GM18526 (cell line): ENCODE data around the gene CCDC85C.

Experiments used
- POLR2A ChIP-seq: IDR thresholded peaks from 3 replicates; pipeline ENCODE4 v1.6.1; 2011; ENCODE audit not compliant: insufficient read length; ENCODE audit errors: extremely low read depth

The CCDC85C gene

DNA sequence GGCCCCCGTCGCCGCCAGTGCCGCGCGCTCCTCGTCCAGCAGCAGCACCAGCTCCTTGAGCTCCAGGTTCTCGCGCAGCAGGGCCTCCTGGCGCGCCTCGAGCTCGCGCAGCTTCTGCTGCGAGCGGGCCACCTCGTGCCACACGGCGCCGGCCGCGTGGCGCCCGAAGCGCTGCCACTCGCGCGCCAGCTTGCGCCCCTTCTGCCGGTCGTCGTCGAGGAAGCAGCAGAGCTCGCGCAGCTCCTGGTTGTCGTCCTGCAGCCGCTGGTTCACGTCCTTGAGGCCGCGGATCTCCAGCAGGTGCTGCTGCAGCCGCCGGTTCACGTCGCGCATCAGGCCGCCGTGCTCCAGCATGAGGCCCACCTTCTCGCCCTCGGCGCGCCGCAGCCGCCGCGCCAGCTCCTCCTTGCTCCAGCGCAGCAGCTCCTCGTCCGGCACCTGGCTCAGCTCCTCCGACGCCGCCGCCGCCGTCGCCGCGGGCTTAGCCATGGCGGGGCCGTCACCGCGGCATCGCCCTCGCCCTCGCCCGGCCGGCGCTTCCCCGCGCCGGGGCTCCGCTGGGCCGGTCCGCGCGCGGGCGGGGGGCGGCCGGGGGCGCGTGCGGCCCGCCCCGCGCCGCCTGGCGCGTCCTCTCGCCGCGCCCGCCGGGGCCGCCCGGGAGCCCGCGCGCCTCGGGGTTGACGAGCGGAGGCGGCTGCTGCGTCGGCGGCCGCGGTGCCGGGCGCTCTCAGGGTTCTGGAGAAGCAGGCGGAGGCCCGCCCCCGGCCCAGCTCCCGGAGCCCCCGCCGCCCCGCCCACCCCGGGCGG, at the start of gene CCDC85C:
TSS of gene CCDC85C (minus strand) at position 737 of the 807 bp plus-strand sequence. CDS start at position 489, 248 bp downstream.
- no peak for TF ChIP-seq POLR2A

DNA sequence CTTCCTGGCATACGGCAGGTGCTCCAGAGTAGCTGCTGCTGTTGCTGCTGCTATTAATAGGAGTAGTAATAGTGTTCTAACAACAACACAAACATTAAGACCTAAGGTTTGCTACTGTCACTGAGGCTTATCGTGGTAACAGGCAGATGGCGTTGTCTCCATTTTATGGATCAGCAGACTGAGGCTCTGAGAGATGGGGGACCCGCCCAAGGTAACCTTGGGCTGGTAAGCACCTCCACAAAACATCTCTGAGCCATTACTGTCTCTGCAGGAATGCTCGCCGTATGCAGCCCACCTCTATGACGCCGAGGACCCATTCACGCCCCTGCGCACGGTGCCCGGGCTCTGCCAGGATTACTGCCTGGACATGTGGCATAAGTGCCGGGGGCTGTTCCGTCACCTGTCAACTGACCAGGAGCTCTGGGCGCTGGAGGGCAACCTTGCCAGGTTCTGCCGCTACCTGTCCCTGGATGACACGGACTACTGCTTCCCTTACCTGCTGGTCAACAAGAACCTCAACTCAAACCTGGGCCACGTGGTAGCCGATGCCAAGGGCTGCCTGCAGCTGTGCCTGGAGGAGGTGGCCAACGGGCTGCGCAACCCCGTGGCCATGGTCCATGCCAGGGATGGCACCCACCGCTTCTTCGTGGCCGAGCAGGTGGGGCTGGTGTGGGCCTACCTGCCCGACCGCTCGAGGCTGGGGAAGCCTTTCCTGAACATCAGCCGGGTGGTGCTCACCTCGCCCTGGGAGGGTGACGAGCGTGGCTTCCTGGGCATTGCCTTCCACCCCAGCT, 48.1 kb upstream of the CCDC85C start:
- no peak for TF ChIP-seq POLR2A

DNA sequence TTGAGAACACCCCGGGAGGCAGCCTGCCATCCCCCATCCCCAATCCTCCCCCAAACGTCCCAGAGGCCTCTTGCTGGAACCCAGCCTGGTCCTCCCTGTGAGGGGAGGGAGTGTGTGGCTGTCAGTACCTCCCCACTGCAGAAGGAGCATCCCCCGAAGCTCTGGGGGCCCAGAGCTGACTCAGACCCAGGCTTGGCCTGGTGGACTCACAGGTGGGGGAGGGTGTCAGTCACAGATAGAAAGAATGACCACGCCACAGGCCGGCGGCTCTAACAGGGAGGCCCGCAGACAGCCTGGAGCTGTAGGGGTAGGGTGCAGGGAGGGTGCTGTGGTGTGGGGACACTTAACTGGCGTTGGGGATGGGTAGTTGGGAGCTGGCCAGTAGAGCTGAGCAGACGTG, 46.2 kb upstream of the CCDC85C start:
- no peak for TF ChIP-seq POLR2A

DNA sequence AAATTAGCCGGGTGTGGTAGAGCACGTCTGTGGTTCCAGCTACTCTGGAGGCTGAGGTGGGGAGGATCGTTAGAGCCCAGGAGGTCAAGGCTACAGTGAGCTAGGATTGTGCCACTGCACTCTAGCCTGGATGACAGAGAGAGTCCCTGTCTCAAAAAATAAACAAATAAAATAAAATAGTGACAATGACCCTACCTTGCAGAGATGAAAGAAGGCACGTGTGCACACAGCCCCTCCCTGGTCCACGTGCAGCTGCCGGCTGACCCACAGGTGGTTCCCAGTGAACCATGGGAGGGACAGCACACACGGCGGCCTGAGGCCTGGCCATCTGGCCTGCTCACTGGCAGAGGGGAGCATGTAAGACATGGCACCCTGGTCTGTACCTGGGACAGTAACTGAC, 45.6 kb upstream of the CCDC85C start:
- no peak for TF ChIP-seq POLR2A

DNA sequence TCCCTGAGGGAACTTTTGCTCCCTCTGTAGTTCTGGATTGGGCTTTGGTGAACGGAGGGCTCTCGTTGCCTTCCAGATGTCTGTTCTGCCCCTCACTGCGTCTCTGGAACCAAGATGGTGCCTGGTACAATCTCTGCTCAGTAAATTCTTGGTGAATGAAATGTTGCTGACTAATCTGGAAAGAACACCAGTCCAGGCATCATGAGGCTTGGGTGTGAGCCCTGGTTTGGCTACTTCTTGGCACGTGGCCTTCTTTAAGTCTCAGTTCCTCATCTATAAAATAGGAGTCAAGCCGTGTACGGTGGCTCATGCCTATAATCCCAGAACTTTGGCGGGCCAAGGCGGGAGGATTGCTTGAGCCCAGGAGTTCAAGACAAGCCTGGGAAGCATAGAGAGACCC, 45.2 kb upstream of the CCDC85C start:
- TF ChIP-seq POLR2A, result no peak

DNA sequence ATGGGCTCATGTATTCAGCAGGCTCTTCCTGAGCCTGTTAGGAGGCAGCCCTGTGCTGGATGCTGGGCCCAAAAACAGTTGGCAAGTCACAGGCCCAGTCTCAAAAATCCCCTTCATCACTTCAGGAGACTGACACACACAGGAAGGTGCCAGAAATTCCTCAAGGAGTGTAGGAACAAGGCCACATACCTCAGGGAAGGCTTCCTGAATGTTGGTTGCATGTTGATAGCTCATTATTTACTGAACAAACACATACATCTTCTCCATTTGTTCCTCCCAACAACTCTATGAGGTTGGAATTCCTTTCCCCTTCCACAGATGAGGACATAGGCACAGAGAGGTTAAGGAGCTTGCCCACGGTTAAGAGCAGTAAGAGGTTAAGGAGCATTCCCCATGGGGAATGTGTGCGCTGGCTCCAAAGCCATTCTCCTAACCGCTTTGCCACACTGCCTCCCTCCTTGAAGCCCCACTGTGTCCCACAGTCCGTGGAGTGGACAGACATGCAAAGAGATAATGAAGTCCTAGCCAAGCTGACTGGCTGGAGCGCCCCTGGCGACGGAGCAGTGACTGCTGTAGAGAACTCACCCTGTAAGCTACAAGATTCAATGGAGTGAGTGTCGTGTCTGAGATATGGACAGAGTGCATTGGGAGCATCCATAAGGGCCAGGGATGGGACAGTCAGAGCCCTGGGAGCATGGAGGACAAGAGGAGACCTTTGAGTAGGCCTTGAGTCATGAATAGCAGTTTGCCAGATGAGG, 44.2 kb upstream of the CCDC85C start:
- no peak for TF ChIP-seq POLR2A

DNA sequence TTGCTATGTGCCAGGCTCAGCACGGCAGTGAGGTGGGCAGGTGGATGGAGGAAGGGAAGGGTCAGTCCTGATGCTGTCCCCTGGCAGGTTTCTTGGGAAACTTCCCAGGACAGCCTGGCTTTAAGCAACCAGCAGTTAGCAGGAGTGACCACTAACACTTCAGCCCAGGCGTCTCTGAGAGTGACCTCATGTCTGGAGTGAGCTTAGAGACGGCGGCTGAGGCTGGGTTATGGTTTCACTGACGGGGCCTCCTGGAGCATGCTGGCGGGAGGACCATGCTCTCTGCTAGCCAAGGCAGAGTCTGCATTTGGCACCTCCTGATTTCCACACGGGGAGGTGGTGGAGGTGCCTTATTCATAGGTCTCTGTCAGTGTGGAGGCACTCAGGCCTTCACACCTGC, 43.4 kb upstream of the CCDC85C start:
- TF ChIP-seq POLR2A, result no peak

DNA sequence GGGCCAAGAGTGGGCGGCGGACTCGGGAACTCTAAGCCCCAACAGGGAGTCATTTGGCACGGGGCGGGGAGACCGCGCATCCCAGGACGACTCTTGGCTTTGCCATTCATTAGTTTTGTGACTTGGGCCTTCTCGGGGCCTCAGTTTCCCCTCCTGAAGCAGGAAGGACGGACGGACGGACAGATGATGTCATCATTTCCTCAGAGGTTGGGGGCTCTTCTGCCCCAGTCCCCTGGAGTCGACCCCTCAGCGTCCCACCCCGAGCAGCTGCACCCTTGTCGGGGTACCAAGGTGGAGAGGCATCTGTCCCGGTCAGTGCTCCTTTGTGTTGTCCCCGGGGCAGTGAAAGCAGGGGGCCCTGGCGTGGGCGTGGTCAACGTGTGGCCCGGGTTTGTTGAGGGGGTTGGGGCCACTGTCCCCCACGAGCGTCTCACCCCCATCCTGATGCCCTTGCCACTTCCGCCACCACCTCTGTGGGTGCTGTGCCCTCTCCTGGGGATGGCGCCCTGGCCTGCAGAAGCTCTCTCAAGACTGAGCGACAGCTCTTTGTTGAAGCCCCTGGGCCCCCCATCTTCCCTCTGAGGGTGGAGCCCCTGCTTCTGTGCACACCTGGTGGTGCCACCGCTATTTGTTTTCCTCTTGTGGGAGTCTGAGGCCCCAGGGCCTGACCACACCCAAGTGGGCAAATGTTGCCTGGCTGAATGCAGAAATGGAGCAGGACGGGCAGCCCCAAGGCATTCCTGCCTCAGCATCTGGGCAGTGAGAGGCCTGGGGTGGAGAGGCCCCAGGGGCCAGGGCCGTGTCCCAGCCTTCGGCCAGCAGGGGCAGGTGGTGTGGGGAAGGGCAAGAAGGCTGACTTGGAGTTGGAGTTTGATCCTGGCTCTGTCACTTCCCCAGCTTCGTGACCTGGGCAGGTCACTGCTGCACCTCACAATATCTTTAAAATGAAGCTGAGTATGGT, 41.8 kb upstream of the CCDC85C start:
- no peak for TF ChIP-seq POLR2A

DNA sequence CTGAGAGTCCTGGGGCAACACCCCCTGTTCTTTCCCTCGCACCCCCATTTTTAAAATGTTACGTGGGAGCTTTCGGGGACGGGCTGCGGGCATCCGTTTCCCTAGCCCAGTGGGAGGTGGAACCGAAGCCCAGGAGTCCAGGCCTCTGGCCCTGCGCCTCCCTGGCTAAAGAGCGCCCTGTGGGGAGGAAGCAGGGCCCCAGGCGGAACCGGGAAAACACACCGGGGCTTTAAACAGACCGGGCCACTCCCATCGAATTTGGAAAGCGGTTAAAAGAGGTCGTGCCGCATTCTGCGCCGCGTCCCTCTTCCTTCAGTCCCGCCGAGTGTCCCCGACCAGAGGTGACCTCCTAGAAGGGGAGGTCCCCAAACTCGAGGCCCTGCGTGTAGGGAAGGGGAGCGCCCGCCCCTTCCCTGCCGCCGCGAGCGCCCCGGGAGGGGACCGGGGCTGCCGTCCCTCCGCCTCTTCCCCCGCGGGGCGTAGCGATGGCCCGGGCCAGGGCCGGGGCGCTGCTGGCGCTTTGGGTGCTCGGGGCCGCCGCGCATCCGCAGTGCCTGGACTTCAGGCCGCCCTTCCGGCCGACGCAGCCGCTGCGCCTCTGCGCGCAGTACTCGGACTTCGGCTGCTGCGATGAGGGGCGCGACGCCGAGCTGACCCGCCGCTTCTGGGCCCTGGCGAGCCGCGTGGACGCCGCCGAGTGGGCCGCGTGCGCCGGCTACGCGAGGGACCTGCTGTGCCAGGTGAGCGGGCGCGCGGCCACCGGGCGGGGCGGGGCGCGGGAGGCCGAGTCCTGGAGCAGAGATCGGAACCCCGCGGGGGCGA, 40.9 kb upstream of the CCDC85C start, which contains the start of gene HHIPL1:
TSS of gene HHIPL1 (plus strand) at position 407 of the 822 bp plus-strand sequence. CDS start at position 486, 79 bp downstream.
- no peak for TF ChIP-seq POLR2A

DNA sequence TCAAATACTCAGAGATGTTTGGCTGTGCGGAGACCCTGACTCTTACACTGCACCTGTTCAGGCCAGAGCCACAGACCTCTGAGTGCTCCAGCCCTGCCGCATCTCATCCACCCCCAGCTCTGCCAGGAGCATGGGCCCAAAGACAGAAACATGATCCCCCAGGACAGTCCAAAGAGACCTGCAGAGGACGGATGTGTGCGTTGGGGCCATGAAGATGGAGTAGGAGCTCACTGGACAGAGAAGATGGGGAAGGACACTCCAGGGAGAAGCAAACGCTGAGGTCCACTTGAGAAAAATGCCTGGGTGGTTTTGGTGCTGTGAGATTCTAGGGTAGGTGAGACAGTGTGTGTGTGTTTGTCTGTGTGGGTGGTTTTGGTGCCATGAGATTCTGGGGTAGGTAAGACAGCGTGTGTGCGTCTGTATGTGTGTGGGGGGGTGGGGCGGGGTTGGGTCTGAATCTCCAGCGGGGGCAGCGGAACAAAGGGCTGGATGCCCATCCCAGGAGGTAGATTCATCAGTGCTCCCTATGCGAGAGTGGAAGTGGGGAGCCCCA, 40.1 kb upstream of the CCDC85C start:
- no peak for TF ChIP-seq POLR2A

DNA sequence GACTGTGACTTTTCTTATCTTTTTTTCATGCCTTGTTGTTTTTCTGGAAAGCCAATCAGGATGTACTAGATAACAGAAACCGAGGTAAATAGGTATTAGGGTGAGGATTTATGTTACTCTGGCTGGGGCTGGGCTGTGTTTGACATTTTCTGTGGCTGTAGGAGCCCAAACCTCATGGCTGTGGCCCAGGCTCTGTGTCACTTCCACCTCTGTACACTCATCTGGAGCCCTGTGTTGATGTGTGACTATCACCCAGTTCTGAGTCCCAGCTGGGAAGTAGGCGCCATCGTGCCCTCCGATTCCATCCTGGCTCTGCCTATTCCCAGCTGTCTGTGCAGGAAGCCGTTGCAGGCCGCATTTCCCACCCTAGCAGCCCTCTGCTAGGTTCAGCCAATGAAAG, 39.3 kb upstream of the CCDC85C start:
- TF ChIP-seq POLR2A, result no peak

DNA sequence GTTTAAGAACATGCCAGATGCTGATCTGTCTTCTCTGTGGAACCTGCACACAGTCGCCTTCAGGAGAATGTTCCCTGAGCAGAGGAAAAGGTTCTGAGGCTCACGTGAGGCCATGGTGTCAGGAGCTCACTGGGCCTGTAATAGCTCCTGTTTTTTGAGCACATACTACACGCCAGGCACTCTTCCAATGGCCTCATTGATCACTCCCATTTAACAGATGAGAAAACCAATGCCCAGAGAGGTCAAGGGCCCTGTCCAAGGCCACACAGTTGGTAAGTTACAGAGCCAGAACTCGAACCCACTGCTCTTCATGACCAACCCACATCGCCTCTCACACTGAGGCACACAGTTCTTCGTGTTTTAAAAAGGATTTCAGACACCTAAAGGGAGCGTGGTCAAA, 33.6 kb upstream of the CCDC85C start:
- no peak for TF ChIP-seq POLR2A

DNA sequence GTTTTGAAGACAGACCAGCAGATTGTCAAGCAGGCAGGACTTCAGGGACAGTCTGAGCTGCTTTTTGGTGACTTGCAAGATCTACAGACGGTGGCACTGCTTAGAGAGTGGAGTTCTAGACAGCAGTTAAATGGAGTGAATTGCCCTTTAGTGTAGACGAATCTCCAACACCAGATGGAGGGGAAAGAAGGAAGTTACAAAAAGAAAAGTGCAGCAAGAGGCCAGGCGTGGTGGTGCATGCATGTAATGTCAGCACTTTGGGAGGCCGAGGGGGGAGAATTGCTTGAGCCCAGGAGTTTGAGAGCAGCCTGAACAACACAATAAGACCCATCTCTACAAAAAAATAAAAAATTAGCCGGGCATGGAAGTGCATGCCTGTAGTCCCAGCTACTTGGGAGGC, 32.5 kb upstream of the CCDC85C start:
- TF ChIP-seq POLR2A, result no peak
